Measurements from ENCODE around the gene SELENOM.
"Not testable (repeated sequence)": the region's sequence is repeated elsewhere in the genome, so short reads cannot be mapped to it uniquely, and the experiment has no call there.

DNA sequence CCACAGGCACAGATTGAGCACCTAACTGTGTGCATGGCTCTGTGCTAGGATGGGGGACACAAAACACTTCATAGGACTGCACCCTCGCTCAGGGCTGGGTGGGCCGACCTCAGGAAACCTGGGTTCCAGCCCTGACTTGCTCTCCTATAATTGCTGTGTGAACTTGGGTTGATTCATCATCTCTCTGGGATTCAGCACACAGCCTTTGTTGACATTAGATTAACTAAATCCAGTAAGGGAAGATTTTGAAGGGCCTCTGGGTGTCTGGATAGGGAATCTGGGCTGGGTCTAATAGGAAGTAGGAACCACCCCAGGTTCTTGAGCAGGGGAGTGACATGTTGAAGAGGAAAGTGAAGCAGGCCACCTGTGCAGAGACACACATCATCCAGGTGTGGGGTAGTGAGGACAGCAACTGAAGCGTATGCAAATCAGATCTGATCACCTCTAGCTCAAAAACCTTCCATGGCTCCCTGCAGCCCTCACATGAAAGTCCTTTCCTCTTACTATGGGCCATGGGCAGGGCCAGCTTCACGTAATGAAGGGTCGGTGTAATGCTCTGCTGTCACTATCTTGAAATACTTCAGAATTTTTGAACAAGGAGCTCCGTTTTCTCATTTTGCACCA lies 37.6 kb downstream of the SELENOM start:
- not testable (repeated sequence) for TF ChIP-seq POLR2AphosphoS5 (IDR thresholded peaks at IDR 0.05; ENCODE audit: low read depth, low read length); EP300 (IDR thresholded peaks at IDR 0.05; ENCODE audit: borderline replicate concordance in 1 of 2, low read depth in 2 of 2, low read length in 2 of 2); KDM4A (IDR thresholded peaks at IDR 0.05; ENCODE audit: low read depth, low read length, severe bottlenecking); TBP (IDR thresholded peaks at IDR 0.05; ENCODE audit: low read depth, low read length); YY1 (IDR thresholded peaks at IDR 0.05; ENCODE audit: low read depth, low read length); SP1 (IDR thresholded peaks at IDR 0.05; ENCODE audit: low read depth, low read length); RAD21 (IDR thresholded peaks at IDR 0.05 in 1 of 2, conservative IDR thresholded peaks at IDR 0.05 in 1 of 2; ENCODE audit: low read depth in 2 of 2, low read length in 2 of 2); EZH2 (IDR thresholded peaks at IDR 0.05; ENCODE audit: low read depth, low read length, severe bottlenecking)
- TF ChIP-seq, protein P1, sequence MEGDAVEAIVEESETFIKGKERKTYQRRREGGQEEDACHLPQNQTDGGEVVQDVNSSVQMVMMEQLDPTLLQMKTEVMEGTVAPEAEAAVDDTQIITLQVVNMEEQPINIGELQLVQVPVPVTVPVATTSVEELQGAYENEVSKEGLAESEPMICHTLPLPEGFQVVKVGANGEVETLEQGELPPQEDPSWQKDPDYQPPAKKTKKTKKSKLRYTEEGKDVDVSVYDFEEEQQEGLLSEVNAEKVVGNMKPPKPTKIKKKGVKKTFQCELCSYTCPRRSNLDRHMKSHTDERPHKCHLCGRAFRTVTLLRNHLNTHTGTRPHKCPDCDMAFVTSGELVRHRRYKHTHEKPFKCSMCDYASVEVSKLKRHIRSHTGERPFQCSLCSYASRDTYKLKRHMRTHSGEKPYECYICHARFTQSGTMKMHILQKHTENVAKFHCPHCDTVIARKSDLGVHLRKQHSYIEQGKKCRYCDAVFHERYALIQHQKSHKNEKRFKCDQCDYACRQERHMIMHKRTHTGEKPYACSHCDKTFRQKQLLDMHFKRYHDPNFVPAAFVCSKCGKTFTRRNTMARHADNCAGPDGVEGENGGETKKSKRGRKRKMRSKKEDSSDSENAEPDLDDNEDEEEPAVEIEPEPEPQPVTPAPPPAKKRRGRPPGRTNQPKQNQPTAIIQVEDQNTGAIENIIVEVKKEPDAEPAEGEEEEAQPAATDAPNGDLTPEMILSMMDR (IDR thresholded peaks at IDR 0.05; ENCODE audit: control extremely low read depth in 1 of 3, insufficient read depth in 1 of 3, low read depth in 1 of 3, low read length in 3 of 3) = not testable (repeated sequence)
- TF ChIP-seq, protein P2, sequence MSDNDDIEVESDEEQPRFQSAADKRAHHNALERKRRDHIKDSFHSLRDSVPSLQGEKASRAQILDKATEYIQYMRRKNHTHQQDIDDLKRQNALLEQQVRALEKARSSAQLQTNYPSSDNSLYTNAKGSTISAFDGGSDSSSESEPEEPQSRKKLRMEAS (IDR thresholded peaks at IDR 0.05) = not testable (repeated sequence)
- TF ChIP-seq, protein P3, sequence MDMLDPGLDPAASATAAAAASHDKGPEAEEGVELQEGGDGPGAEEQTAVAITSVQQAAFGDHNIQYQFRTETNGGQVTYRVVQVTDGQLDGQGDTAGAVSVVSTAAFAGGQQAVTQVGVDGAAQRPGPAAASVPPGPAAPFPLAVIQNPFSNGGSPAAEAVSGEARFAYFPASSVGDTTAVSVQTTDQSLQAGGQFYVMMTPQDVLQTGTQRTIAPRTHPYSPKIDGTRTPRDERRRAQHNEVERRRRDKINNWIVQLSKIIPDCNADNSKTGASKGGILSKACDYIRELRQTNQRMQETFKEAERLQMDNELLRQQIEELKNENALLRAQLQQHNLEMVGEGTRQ (IDR thresholded peaks at IDR 0.05; ENCODE audit: low read length) = not testable (repeated sequence)
